Measurements from ENCODE around the gene NUAK2.
A peak's percentile ranks its signal among the peaks of the same experiment; 100 is the strongest.

- TF ChIP-seq, protein P1, sequence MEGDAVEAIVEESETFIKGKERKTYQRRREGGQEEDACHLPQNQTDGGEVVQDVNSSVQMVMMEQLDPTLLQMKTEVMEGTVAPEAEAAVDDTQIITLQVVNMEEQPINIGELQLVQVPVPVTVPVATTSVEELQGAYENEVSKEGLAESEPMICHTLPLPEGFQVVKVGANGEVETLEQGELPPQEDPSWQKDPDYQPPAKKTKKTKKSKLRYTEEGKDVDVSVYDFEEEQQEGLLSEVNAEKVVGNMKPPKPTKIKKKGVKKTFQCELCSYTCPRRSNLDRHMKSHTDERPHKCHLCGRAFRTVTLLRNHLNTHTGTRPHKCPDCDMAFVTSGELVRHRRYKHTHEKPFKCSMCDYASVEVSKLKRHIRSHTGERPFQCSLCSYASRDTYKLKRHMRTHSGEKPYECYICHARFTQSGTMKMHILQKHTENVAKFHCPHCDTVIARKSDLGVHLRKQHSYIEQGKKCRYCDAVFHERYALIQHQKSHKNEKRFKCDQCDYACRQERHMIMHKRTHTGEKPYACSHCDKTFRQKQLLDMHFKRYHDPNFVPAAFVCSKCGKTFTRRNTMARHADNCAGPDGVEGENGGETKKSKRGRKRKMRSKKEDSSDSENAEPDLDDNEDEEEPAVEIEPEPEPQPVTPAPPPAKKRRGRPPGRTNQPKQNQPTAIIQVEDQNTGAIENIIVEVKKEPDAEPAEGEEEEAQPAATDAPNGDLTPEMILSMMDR (IDR thresholded peaks at IDR 0.05) = peak in 3 of 7 experiments; percentile 29 to 39 (median 31)
- TF ChIP-seq POLR2A (IDR thresholded peaks at IDR 0.05) = peak in 2 of 3 donors; percentile 36 to 39
These were observed 4.1 kb downstream of the NUAK2 start for GRCh38 chr1:205317311-205317917.

Data from body of pancreas (tissue), 4 donors.